Caco-2 (cell line): ENCODE data around the gene HNF4A. TPM values are rescaled to one million over a fixed set of nuclear protein-coding genes. Genes with fewer than 3 reads are reported as not detected.

Experiments used
- BruUV-seq: library from RNA; stranded (reverse); fragments of 400-500 nt; replicated peaks from 2 replicates; lab custom pipeline; 2021; lab: Mats Ljungman, UMichigan
- CTCF ChIA-PET: fragments of 300-600 bp; sonication (Branson Sonifier 250); formaldehyde crosslinking; loops from one replicate; lab custom pipeline; 2022; ENCODE audit warnings: antibody characterized with exemption; lab: Charles Lee
- POLR2A ChIA-PET: fragments of 300-600 bp; sonication (Branson Sonifier 250); formaldehyde crosslinking; loops from one replicate; lab custom pipeline; 2022; ENCODE audit warnings: antibody characterized with exemption; lab: Charles Lee
- DNase-seq, 2 experiments: peaks; one replicate each; pipeline versions ENCODE4 v3.0.0 to v3.0.0-alpha.2; 2020 to 2022
- H3K27me3 ChIP-seq: replicated peaks from 2 replicates; pipeline ENCODE4 v1.6.0; 2011; ENCODE audit warnings: low read length; ENCODE audit not compliant: control insufficient read depth, insufficient read depth
- H3K36me3 ChIP-seq: 2 replicates; pipeline ENCODE4 v1.5.1; 2011; ENCODE audit warnings: low read length; ENCODE audit not compliant: control insufficient read depth, insufficient read depth
- H3K4me1 ChIP-seq: fragments of 250-450 bp; sonication (Bioruptor Pico); 2 replicates; pipeline ENCODE4 v1.5.1; 2020; ENCODE audit warnings: mild to moderate bottlenecking
- H3K4me3 ChIP-seq: 2 replicates; pipeline ENCODE4 v1.5.1; 2011; ENCODE audit warnings: low read depth, mild to moderate bottlenecking, control low read depth, low read length
- H3K9me3 ChIP-seq: fragments of 250-450 bp; sonication (Bioruptor Pico); 2 replicates; pipeline ENCODE4 v1.5.1; 2020; ENCODE audit warnings: mild to moderate bottlenecking, moderate library complexity
- H3K27ac Mint-ChIP-seq: one replicate; pipeline ENCODE4 v1.8.0; 2022; ENCODE audit warnings: mixed read lengths; ENCODE audit not compliant: unreplicated experiment
- H3K27me3 Mint-ChIP-seq: one replicate; pipeline ENCODE4 v1.8.0; 2022; ENCODE audit warnings: mixed read lengths; ENCODE audit not compliant: insufficient read depth, unreplicated experiment
- H3K36me3 Mint-ChIP-seq: one replicate; pipeline ENCODE4 v1.8.0; 2022; ENCODE audit warnings: mild to moderate bottlenecking, mixed read lengths; ENCODE audit not compliant: insufficient read depth, unreplicated experiment
- H3K4me1 Mint-ChIP-seq: one replicate; pipeline ENCODE4 v1.8.0; 2022; ENCODE audit warnings: low read depth, mixed read lengths; ENCODE audit not compliant: unreplicated experiment
- H3K4me3 Mint-ChIP-seq: one replicate; pipeline ENCODE4 v1.8.0; 2022; ENCODE audit warnings: mild to moderate bottlenecking, moderate library complexity, mixed read lengths; ENCODE audit not compliant: unreplicated experiment
- H3K9me3 Mint-ChIP-seq: one replicate; pipeline ENCODE4 v1.8.0; 2022; ENCODE audit warnings: mixed read lengths; ENCODE audit not compliant: unreplicated experiment
- CTCF ChIP-seq, 2 experiments: fragments of 200-600 bp in 1 of 2; IDR thresholded peaks; 1 replicate in 1 of 2; 2 replicates in 1 of 2; pipeline versions ENCODE4 v1.5.1 to v1.8.0; 2011 to 2022; ENCODE audit warnings: antibody characterized with exemption in 1 of 2, control low read depth in 1 of 2, inconsistent platforms in 1 of 2, low read depth in 1 of 2, low read length in 1 of 2, mild to moderate bottlenecking in 1 of 2, moderate library complexity in 1 of 2; ENCODE audit not compliant: insufficient read depth in 1 of 2, severe bottlenecking in 1 of 2, unreplicated experiment in 1 of 2
- intact Hi-C: fragments of 100-400 bp; cut with micrococcal nuclease; formaldehyde crosslinking; loops from one replicate; pipeline ENCODE4 v1.10.0; 2022; ENCODE audit not compliant: unreplicated experiment
- total RNA-seq: library from RNA; stranded (reverse); gene quantifications from 2 replicates; pipeline ENCODE4 v1.2.3, GENCODE V29; 2022

HNF4A gene
- total RNA-seq, 1 experiment from 2014 or later, result 292 TPM

- H3K4me1 Mint-ChIP-seq, result peaks cover 35% of the 10 kb centered on the region
- BruUV-seq, result no TSS peak
- no peak for TF ChIP-seq CTCF (IDR thresholded peaks at IDR 0.05; ENCODE audit: insufficient read depth in 1 of 2, low read depth in 1 of 2, low read length in 1 of 2, severe bottlenecking in 1 of 2, unreplicated experiment in 1 of 2)
- H3K27me3 Mint-ChIP-seq, result no peaks in the 10 kb centered on the region
- peaks cover 35% of the 10 kb centered on the region for H3K36me3 Mint-ChIP-seq
- H3K27ac Mint-ChIP-seq, result no peak overlapping the region
- intact Hi-C loops, result no loop called here
- H3K4me3 Mint-ChIP-seq, result no peak overlapping the region
- Histone ChIP-seq H3K36me3 (peaks cover 4% of the 10 kb centered on the region; the same call in 1 of the 2 replicates), H3K4me1 (peaks cover 25% of the 10 kb centered on the region), H3K9me3 (no peaks in the 10 kb centered on the region), H3K4me3 (no peak overlapping the region), H3K27me3 (no peaks in the 10 kb centered on the region)
- no peak for DNase-seq
- CTCF ChIA-PET, result interaction anchor here (0.6 kb wide), 1 partner anchor 22 kb away, joined by 5 read pairs; no protein-coding TSS in a partner anchor
- H3K9me3 Mint-ChIP-seq, result no peaks in the 10 kb centered on the region
- POLR2A ChIA-PET, result no interaction called here
Measured at GRCh38 chr20:44358776-44359175, 3.3 kb downstream of the HNF4A start.

GRCh38 chr20:44360221-44360620, 4.7 kb downstream of the HNF4A start:
- H3K36me3 ChIP-seq, result peaks cover 4% of the 10 kb centered on the region; the same call in 1 of the 2 replicates
- DNase-seq, result no peak
- H3K4me3 ChIP-seq, result no peak overlapping the region
- no peak for TF ChIP-seq CTCF (IDR thresholded peaks at IDR 0.05; ENCODE audit: insufficient read depth in 1 of 2, low read depth in 1 of 2, low read length in 1 of 2, severe bottlenecking in 1 of 2, unreplicated experiment in 1 of 2)
- H3K4me1 ChIP-seq, result peaks cover 14% of the 10 kb centered on the region
- H3K9me3 Mint-ChIP-seq, result no peaks in the 10 kb centered on the region
- no peaks in the 10 kb centered on the region for H3K27me3 ChIP-seq
- peaks cover 39% of the 10 kb centered on the region for H3K36me3 Mint-ChIP-seq
- BruUV-seq, result no TSS peak
- H3K27me3 Mint-ChIP-seq, result no peaks in the 10 kb centered on the region
- H3K27ac Mint-ChIP-seq, result no peak overlapping the region
- CTCF ChIA-PET, result interaction anchor here (1.7 kb wide), 1 partner anchor 14 kb away, joined by 4 read pairs; no protein-coding TSS in a partner anchor
- POLR2A ChIA-PET, result no interaction called here
- no peaks in the 10 kb centered on the region for H3K9me3 ChIP-seq
- H3K4me3 Mint-ChIP-seq, result no peak overlapping the region
- H3K4me1 Mint-ChIP-seq, result peaks cover 30% of the 10 kb centered on the region
- intact Hi-C loops, result no loop called here

GRCh38 chr20:44361021-44361420, 5.5 kb downstream of the HNF4A start:
- Histone ChIP-seq H3K36me3 (peaks cover 4% of the 10 kb centered on the region; the same call in 1 of the 2 replicates), H3K4me1 (peaks cover 14% of the 10 kb centered on the region), H3K9me3 (no peaks in the 10 kb centered on the region), H3K4me3 (no peak overlapping the region), H3K27me3 (no peaks in the 10 kb centered on the region)
- ChIA-PET CTCF (interaction anchor here (0.5 to 1.7 kb wide), 4 partner anchors 13 to 51 kb away, joined by 3 to 5 read pairs (median 4); no protein-coding TSS in a partner anchor), POLR2A (no interaction called here)
- intact Hi-C loops, result no loop called here
- DNase-seq, result no peak
- BruUV-seq, result no TSS peak
- Mint-ChIP-seq H3K9me3 (no peaks in the 10 kb centered on the region), H3K27me3 (no peaks in the 10 kb centered on the region), H3K36me3 (peaks cover 38% of the 10 kb centered on the region), H3K27ac (no peak overlapping the region), H3K4me3 (no peak overlapping the region), H3K4me1 (peaks cover 27% of the 10 kb centered on the region)
- no peak for TF ChIP-seq CTCF (IDR thresholded peaks at IDR 0.05; ENCODE audit: insufficient read depth in 1 of 2, low read depth in 1 of 2, low read length in 1 of 2, severe bottlenecking in 1 of 2, unreplicated experiment in 1 of 2)
